ENCODE results near the gene LASP1NB.
"Not testable (repeated sequence)": the region's sequence is repeated elsewhere in the genome, so short reads cannot be mapped to it uniquely, and the experiment has no call there.

Gene LASP1NB

GRCh38 chr17:38897671-38898290, 27.6 kb upstream of the LASP1NB start:
- no peak for DNase-seq

GRCh38 chr17:38898291-38898679, 27.1 kb upstream of the LASP1NB start:
- DNase-seq: no peak

- no peak for DNase-seq
These were observed 26.5 kb upstream of the LASP1NB start for GRCh38 chr17:38898812-38899348.

- no peak for DNase-seq
These were observed 26.0 kb upstream of the LASP1NB start for GRCh38 chr17:38899421-38899820.

GRCh38 chr17:38900978-38901656, 24.3 kb upstream of the LASP1NB start:
- DNase-seq: no peak

GRCh38 chr17:38903404-38903803, 22.0 kb upstream of the LASP1NB start:
- no peak for DNase-seq

GRCh38 chr17:38904892-38905291, 20.5 kb upstream of the LASP1NB start:
- no peak for DNase-seq

GRCh38 chr17:38905375-38905774, 20.0 kb upstream of the LASP1NB start:
- DNase-seq: no peak

GRCh38 chr17:38906460-38907228, 18.8 kb upstream of the LASP1NB start:
- no peak for DNase-seq

- DNase-seq: no peak
These were observed 17.3 kb upstream of the LASP1NB start for GRCh38 chr17:38907930-38908675.

GRCh38 chr17:38908676-38909181, 16.7 kb upstream of the LASP1NB start:
- DNase-seq: no peak

GRCh38 chr17:38910325-38910724, 15.1 kb upstream of the LASP1NB start:
- DNase-seq: no peak

- DNase-seq: no peak
These were observed 14.2 kb upstream of the LASP1NB start for GRCh38 chr17:38911081-38911730.

GRCh38 chr17:38911731-38912081, 13.7 kb upstream of the LASP1NB start:
- DNase-seq: not testable (repeated sequence)

GRCh38 chr17:38912221-38912813, 13.1 kb upstream of the LASP1NB start:
- no peak for DNase-seq

- DNase-seq: no peak
These were observed 10.4 kb upstream of the LASP1NB start for GRCh38 chr17:38914741-38915638.

- no peak for DNase-seq
These were observed 9.8 kb upstream of the LASP1NB start for GRCh38 chr17:38915639-38915995.

GRCh38 chr17:38916771-38917170, 8.6 kb upstream of the LASP1NB start:
- DNase-seq: no peak

- no peak for DNase-seq
These were observed 8.2 kb upstream of the LASP1NB start for GRCh38 chr17:38917259-38917658.

- DNase-seq: no peak
These were observed 7.1 kb upstream of the LASP1NB start for GRCh38 chr17:38918129-38918913.
